Trophoblast cell (in vitro differentiated cells and primary cell): ENCODE data around the gene TULP3.
A peak's percentile ranks its signal among the peaks of the same experiment; 100 is the strongest.

Experiments
- DNase-seq, 2 donors: peaks; one replicate each; pipeline ENCODE4 v3.0.0-alpha.2; 2016
- H2AFZ ChIP-seq: 2 replicates; pipeline ENCODE4 v1.6.1; 2013; ENCODE audit warnings: low read length, moderate library complexity, mild to moderate bottlenecking; ENCODE audit not compliant: insufficient read depth, poor library complexity
- H2AK5ac ChIP-seq: 2 replicates; pipeline ENCODE4 v1.6.1; 2013; ENCODE audit warnings: mild to moderate bottlenecking, low read length
- H2BK120ac ChIP-seq: 2 replicates; pipeline ENCODE4 v1.6.1; 2013; ENCODE audit warnings: low read length, mild to moderate bottlenecking, moderate library complexity; ENCODE audit not compliant: insufficient read depth, poor library complexity
- H2BK12ac ChIP-seq: 2 replicates; pipeline ENCODE4 v1.6.1; 2013; ENCODE audit warnings: mild to moderate bottlenecking, low read length, moderate library complexity
- H2BK5ac ChIP-seq: 2 replicates; pipeline ENCODE4 v1.6.1; 2013; ENCODE audit warnings: low read length, low read depth, moderate library complexity, mild to moderate bottlenecking; ENCODE audit not compliant: poor library complexity
- H3K14ac ChIP-seq: 2 replicates; pipeline ENCODE4 v1.6.1; 2013; ENCODE audit warnings: mild to moderate bottlenecking, low read length
- H3K18ac ChIP-seq: 2 replicates; pipeline ENCODE4 v1.6.1; 2013; ENCODE audit warnings: mild to moderate bottlenecking, low read length
- H3K23ac ChIP-seq: 2 replicates; pipeline ENCODE4 v1.6.1; 2013; ENCODE audit warnings: low read length
- H3K27ac ChIP-seq: 2 replicates; pipeline ENCODE4 v1.5.1; 2013; ENCODE audit warnings: low read depth, mild to moderate bottlenecking, inconsistent platforms, low read length, moderate library complexity
- H3K27me3 ChIP-seq: 2 replicates; pipeline ENCODE4 v1.6.1; 2013; ENCODE audit warnings: inconsistent platforms, mild to moderate bottlenecking, low read length, moderate library complexity; ENCODE audit not compliant: insufficient read depth
- H3K36me3 ChIP-seq, 2 experiments: 1 replicate in 1 of 2; 2 replicates in 1 of 2; pipeline ENCODE4 v1.6.1; 2013; ENCODE audit warnings: low read length in 2 of 2, mild to moderate bottlenecking in 2 of 2, moderate library complexity in 1 of 2; ENCODE audit not compliant: insufficient read depth in 2 of 2, control insufficient read depth in 1 of 2
- H3K4ac ChIP-seq: 2 replicates; pipeline ENCODE4 v1.6.1; 2013; ENCODE audit warnings: low read depth, mild to moderate bottlenecking, low read length, moderate library complexity
- H3K4me1 ChIP-seq, 2 experiments: 1 replicate in 1 of 2; 2 replicates in 1 of 2; pipeline ENCODE4 v1.6.1; 2013; ENCODE audit warnings: low read length in 2 of 2, mild to moderate bottlenecking in 2 of 2, moderate library complexity in 1 of 2; ENCODE audit not compliant: insufficient read depth in 2 of 2, control insufficient read depth in 1 of 2
- H3K4me2 ChIP-seq: 2 replicates; pipeline ENCODE4 v1.6.1; 2013; ENCODE audit warnings: inconsistent platforms, mild to moderate bottlenecking, low read length, moderate library complexity
- H3K4me3 ChIP-seq: 2 replicates; pipeline ENCODE4 v1.5.1; 2013; ENCODE audit warnings: mild to moderate bottlenecking, low read depth, low read length, inconsistent platforms
- H3K79me1 ChIP-seq: one replicate; pipeline ENCODE4 v1.6.1; 2013; ENCODE audit warnings: low read length
- H3K79me2 ChIP-seq: 2 replicates; pipeline ENCODE4 v1.6.1; 2013; ENCODE audit warnings: low read length, mild to moderate bottlenecking; ENCODE audit not compliant: control insufficient read depth, insufficient read depth, poor library complexity
- H3K9ac ChIP-seq: 2 replicates; pipeline ENCODE4 v1.6.1; 2013; ENCODE audit warnings: mild to moderate bottlenecking, low read length
- H3K9me3 ChIP-seq: 2 replicates; pipeline ENCODE4 v1.6.1; 2013; ENCODE audit warnings: low read depth, mild to moderate bottlenecking, control low read depth, inconsistent platforms, low read length; ENCODE audit not compliant: insufficient read depth
- H4K12ac ChIP-seq: 2 replicates; pipeline ENCODE4 v1.6.1; 2013; ENCODE audit warnings: low read depth, mild to moderate bottlenecking, low read length, moderate library complexity
- H4K8ac ChIP-seq: 2 replicates; pipeline ENCODE4 v1.6.1; 2013; ENCODE audit warnings: low read depth, mild to moderate bottlenecking, low read length, moderate library complexity
- H4K91ac ChIP-seq: one replicate; pipeline ENCODE4 v1.6.1; 2013; ENCODE audit warnings: low read depth, mild to moderate bottlenecking, low read length, moderate library complexity
- WGBS: extraction: QIAGEN DNeasy Blood & Tissue Kit; methylation state at CpG from one replicate; pipeline ENCODE4 v1.1.7; 2013; ENCODE audit warnings: missing lambda C conversion rate; ENCODE audit not compliant: insufficient read length, insufficient coverage; ENCODE audit errors: extremely low coverage; 5-methylcytosine and 5-hydroxymethylcytosine counted together

The TULP3 gene

GRCh38 chr12:2960390-2960956, 69.8 kb downstream of the TULP3 start:
- no peak overlapping the region for H4K12ac ChIP-seq
- H3K4ac ChIP-seq: no peak overlapping the region
- H2BK120ac ChIP-seq: peak overlapping the region; percentile 93
- H2BK12ac ChIP-seq: no peak overlapping the region
- H3K36me3 ChIP-seq: peaks cover 3% of the 10 kb centered on the region in 2 experiments
- H3K9me3 ChIP-seq: no peaks in the 10 kb centered on the region
- H3K4me3 ChIP-seq: peak overlapping the region; percentile 82
- H3K4me1 ChIP-seq: peaks cover 33 to 34% of the 10 kb centered on the region in 2 experiments
- DNase-seq: peak in 1 of 2 donors; percentile 17
- no peak overlapping the region for H4K8ac ChIP-seq
- no peak overlapping the region for H3K9ac ChIP-seq
- peak overlapping the region; percentile 29 for H3K27ac ChIP-seq
- no peak overlapping the region for H3K23ac ChIP-seq
- peak overlapping the region; percentile 64 for H3K4me2 ChIP-seq
- H3K14ac ChIP-seq: peak overlapping the region; percentile 29
- H3K27me3 ChIP-seq: no peaks in the 10 kb centered on the region
- peak overlapping the region; percentile 94 for H4K91ac ChIP-seq
- WGBS: no CpG with 5 or more reads among the region's 18 CpGs
- no peak overlapping the region for H3K18ac ChIP-seq
- peaks cover 23% of the 10 kb centered on the region for H3K79me1 ChIP-seq
- no peak overlapping the region for H2AK5ac ChIP-seq
- H3K79me2 ChIP-seq: peaks cover 21% of the 10 kb centered on the region
- no peak overlapping the region for H2AFZ ChIP-seq
- H2BK5ac ChIP-seq: peak overlapping the region; percentile 13

GRCh38 chr12:2960996-2961616, 70.4 kb downstream of the TULP3 start:
- no peak overlapping the region for H3K4me3 ChIP-seq
- H2AK5ac ChIP-seq: no peak overlapping the region
- H2AFZ ChIP-seq: no peak overlapping the region
- no peak overlapping the region for H4K8ac ChIP-seq
- H3K36me3 ChIP-seq: peaks cover 3% of the 10 kb centered on the region in 2 experiments
- no peak overlapping the region for H2BK12ac ChIP-seq
- no peak overlapping the region for H3K14ac ChIP-seq
- no peak overlapping the region for H3K23ac ChIP-seq
- H3K9ac ChIP-seq: no peak overlapping the region
- no peak for DNase-seq
- no peaks in the 10 kb centered on the region for H3K9me3 ChIP-seq
- no peaks in the 10 kb centered on the region for H3K27me3 ChIP-seq
- no CpG with 5 or more reads among the region's 10 CpGs for WGBS
- H2BK5ac ChIP-seq: no peak overlapping the region
- H3K18ac ChIP-seq: peak overlapping the region; percentile 26
- no peak overlapping the region for H4K12ac ChIP-seq
- H3K4me2 ChIP-seq: peak overlapping the region; percentile 64
- no peak overlapping the region for H2BK120ac ChIP-seq
- peaks cover 23% of the 10 kb centered on the region for H3K79me1 ChIP-seq
- H4K91ac ChIP-seq: no peak overlapping the region
- H3K27ac ChIP-seq: peak overlapping the region; percentile 23
- no peak overlapping the region for H3K4ac ChIP-seq
- peaks cover 33 to 34% of the 10 kb centered on the region in 2 experiments for H3K4me1 ChIP-seq
- H3K79me2 ChIP-seq: peaks cover 22% of the 10 kb centered on the region

GRCh38 chr12:2961705-2962104, 71.0 kb downstream of the TULP3 start:
- no peak overlapping the region for H3K23ac ChIP-seq
- H3K27me3 ChIP-seq: no peaks in the 10 kb centered on the region
- H3K4me3 ChIP-seq: no peak overlapping the region
- H2BK120ac ChIP-seq: no peak overlapping the region
- H3K18ac ChIP-seq: no peak overlapping the region
- H4K12ac ChIP-seq: no peak overlapping the region
- H2BK5ac ChIP-seq: no peak overlapping the region
- no peak overlapping the region for H4K8ac ChIP-seq
- WGBS: no CpG with 5 or more reads among the region's 5 CpGs
- H3K14ac ChIP-seq: no peak overlapping the region
- H3K79me1 ChIP-seq: peaks cover 23% of the 10 kb centered on the region
- H3K4ac ChIP-seq: peak overlapping the region; percentile 55
- H4K91ac ChIP-seq: no peak overlapping the region
- no peaks in the 10 kb centered on the region for H3K9me3 ChIP-seq
- H3K9ac ChIP-seq: no peak overlapping the region
- H3K27ac ChIP-seq: no peak overlapping the region
- H2AK5ac ChIP-seq: no peak overlapping the region
- H2AFZ ChIP-seq: no peak overlapping the region
- no peak for DNase-seq
- H3K79me2 ChIP-seq: peaks cover 22% of the 10 kb centered on the region
- peaks cover 33 to 34% of the 10 kb centered on the region in 2 experiments for H3K4me1 ChIP-seq
- H3K36me3 ChIP-seq: peaks cover 3% of the 10 kb centered on the region in 2 experiments
- no peak overlapping the region for H2BK12ac ChIP-seq
- peak overlapping the region; percentile 64 for H3K4me2 ChIP-seq

GRCh38 chr12:2963154-2963759, 72.6 kb downstream of the TULP3 start:
- H3K9me3 ChIP-seq: no peaks in the 10 kb centered on the region
- no peak overlapping the region for H3K14ac ChIP-seq
- no peak overlapping the region for H3K23ac ChIP-seq
- peak overlapping the region; percentile 66 for H3K4ac ChIP-seq
- no peak overlapping the region for H4K12ac ChIP-seq
- no peak overlapping the region for H3K4me3 ChIP-seq
- H3K18ac ChIP-seq: no peak overlapping the region
- H3K4me1 ChIP-seq: peaks cover 27 to 29% of the 10 kb centered on the region in 2 experiments
- peak overlapping the region; percentile 22 for H4K91ac ChIP-seq
- peak in 1 of 2 donors; percentile 23 for DNase-seq
- peaks cover 3 to 5% of the 10 kb centered on the region in 2 experiments for H3K36me3 ChIP-seq
- no peak overlapping the region for H2AFZ ChIP-seq
- no peak overlapping the region for H3K9ac ChIP-seq
- H3K27ac ChIP-seq: no peak overlapping the region
- peak overlapping the region; percentile 4 for H3K4me2 ChIP-seq
- H3K79me1 ChIP-seq: peaks cover 22% of the 10 kb centered on the region
- no peak overlapping the region for H2BK120ac ChIP-seq
- H3K27me3 ChIP-seq: no peaks in the 10 kb centered on the region
- H2BK5ac ChIP-seq: peak overlapping the region; percentile 18
- no peak overlapping the region for H2BK12ac ChIP-seq
- peaks cover 21% of the 10 kb centered on the region for H3K79me2 ChIP-seq
- H4K8ac ChIP-seq: no peak overlapping the region
- H2AK5ac ChIP-seq: no peak overlapping the region
- no CpG with 5 or more reads among the region's 9 CpGs for WGBS
